Medulla oblongata (tissue), 1 donor: ENCODE measurements around the gene DGKD.
A peak's percentile ranks its signal among the peaks of the same experiment; 100 is the strongest.
"Not testable (repeated sequence)": the region's sequence is repeated elsewhere in the genome, so short reads cannot be mapped to it uniquely, and the experiment has no call there.

Experiments
- DNase-seq: peaks from one replicate; pipeline ENCODE4 v3.0.0-alpha.2; 2015; ENCODE audit errors: extremely low spot score

The DGKD gene

GRCh38 chr2:233353769-233354499, at the start of gene DGKD:
DGKD (plus strand) TSS chr2:233354494; CDS start chr2:233354519, 25 bp downstream.
- DNase-seq: peak; percentile 71

DNA sequence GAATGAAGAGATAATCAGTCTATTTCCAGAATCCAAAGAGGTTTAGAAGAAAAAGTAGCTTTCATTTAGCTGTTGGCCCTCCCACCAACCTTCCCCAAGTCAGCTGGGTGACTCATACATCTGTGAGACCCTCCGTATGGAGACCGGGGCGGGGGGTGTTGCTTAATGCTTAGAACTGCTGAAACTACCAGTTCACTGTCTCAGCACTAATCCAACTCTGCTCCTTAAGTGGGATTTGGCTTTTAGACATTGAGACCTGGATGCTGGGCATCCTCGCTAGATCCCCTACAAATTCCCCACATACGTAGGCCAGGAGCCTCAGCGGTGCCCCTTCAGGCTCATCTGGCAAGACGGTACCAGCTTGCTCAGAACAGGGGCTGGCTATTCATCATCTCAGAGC, 46.7 kb upstream of the DGKD start, which contains the start of gene SAG:
Gene SAG (plus strand): TSS at position 252 of the 400 bp plus-strand sequence. CDS start 1,374 bp downstream, outside the sequence.
- DNase-seq: no peak

DNA sequence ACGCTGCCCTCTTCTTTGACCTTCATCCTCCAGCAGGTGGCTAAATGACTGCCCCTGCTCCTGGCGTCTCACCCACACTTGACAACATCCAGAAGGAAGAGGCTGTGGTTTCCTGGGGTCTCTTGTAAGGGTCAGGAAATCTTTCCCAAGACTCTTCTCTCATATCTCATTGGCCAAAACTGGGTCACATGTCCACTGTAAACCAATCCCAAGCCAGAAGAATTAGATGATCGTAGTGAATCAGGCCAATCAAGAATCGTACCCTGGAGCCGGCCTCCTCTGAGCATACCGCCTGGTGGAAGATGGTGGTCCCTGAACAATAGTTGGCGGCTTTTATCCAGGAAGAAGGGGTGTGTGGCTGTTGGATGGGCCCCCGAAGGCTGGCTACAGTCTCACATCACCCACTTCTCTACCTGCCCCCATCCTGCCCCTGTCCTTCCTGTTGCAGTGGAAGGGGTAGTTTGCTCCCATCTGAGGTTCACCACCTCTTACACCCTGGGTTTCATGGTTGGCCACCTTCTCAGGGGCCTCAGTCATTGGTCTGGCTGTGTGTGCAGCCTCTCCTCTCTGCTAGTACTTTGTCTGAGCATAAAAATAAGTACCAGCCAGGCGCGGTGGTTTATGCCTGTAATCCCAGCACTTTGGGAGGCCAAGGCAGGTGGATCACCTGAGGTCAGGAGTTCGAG, 42.9 kb upstream of the DGKD start:
- no peak for DNase-seq

DNA sequence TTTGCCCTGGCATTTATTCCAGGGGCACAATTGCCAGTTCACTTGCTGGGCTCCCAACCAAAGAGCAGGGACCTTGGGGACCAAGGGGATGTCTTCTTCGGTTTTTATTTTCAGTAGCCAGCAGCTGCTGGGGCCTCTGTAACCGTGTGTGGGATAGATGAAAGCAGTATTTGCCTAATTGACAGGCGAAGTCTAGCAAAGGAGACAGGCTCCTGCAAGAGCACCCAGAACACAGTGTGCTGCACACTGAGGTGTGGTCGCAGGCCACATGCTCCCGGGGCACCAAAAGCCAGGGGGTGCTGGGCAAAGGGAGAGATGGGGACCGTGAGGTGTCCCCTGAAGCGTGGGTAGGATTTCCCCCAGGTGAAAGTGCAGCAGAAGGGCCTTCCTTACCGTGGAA, 41.4 kb upstream of the DGKD start:
- no peak for DNase-seq

GRCh38 chr2:233314180-233314925, 39.9 kb upstream of the DGKD start:
- no peak for DNase-seq

DNA sequence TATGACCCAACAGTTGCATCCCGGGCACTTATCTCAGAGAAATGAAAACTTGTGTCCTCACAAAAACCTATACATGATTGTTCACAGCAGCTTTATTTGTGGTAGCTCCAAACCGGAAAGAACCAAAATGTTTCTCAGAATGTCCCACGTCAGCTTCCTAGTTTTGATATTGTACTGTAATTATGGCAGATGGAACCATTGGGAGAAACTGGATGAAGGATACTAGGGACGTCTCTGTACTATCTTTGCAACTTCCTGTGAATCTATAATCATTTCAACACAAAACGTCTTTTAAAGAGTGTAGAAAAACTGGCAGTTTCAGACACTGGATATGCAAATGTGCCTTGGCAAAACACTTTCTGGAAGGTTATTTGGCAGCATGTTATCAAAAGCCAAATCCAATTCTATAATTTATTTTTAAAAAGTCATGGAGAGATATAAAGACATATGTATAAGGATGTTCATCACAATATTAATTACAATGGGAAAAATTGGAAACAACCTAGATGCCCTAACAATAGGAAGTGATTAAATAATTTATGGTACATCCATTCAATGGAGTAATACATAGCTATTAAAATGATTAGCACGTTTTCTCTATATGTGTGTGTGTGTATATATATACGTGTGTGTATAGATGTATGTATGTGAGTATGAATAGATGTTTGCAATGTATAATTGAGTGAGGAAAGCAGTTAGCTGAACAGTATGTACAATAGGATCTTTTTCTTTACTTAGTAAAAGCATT, 36.9 kb upstream of the DGKD start:
- no peak for DNase-seq

DNA sequence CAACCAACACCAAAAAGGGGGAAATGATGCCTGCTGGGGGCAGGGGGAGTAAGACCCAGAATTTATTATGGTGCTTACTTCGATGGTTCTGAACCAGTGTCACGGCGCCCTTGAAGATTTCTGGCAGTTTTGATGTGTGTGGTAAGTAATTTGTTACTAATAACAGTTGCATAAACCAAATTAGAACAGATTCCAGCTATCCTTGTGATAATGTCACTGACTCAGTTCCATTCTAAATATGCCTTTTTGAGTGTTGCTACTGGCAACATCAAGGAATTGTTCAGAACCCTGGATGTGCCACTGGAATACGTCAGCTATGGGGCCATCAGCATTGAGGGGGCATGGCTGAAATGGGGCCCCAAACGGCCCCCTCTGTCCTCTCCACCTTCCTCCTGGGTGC, 35.0 kb upstream of the DGKD start:
- no peak for DNase-seq

DNA sequence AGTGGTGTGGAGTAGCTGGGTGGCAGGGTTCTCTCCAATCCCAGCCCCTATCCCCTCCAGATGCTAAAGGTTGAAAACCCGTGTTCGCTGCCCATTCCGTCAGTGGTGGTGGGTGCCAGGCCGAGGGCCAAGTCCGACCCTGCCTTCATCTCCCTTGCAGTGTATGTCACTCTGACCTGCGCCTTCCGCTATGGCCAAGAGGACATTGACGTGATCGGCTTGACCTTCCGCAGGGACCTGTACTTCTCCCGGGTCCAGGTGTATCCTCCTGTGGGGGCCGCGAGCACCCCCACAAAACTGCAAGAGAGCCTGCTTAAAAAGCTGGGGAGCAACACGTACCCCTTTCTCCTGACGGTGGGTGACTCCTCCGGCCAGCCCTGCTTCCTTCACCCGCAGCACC, 33.8 kb upstream of the DGKD start:
- DNase-seq: no peak

GRCh38 chr2:233321166-233321565, 33.1 kb upstream of the DGKD start:
- DNase-seq: no peak

DNA sequence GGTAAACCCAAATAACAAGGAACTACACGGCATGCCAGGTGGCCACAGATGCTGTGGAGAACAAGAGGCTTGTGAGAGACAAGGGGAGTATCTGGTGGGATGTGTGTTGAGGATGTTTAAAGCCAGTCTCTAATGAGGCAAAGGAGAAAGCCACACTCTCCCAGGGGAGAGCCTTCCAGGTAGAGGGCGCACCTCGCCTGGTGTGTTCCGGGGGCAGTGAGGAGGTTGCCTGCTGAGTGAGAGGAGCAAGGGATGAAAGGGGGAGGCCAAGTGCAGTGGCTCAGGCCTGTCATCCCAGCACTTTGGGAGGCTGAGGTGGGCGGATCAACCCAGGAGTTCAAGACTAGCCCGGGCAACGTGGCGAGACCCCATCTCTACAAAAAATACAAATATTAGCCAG, 30.4 kb upstream of the DGKD start:
- DNase-seq: no peak

DNA sequence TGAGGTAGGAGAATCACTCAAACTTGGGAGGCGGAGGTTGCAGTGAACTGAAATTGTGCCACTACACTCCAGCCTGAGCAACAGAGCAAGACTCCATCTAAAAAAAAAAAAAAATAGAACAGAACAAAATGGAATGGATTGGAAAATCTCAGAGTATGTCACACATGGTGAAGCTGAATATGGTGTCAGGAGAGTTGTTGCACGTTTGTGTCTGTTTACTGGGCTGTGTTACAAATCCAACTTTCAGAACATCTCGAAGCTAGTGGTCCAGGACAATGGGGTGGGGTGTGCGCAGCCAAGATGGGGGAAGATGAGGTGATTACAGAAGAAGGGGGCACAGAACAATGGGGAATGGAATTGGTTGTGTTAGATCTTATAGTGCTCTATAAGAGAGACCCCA, 29.0 kb upstream of the DGKD start:
- DNase-seq: no peak

DNA sequence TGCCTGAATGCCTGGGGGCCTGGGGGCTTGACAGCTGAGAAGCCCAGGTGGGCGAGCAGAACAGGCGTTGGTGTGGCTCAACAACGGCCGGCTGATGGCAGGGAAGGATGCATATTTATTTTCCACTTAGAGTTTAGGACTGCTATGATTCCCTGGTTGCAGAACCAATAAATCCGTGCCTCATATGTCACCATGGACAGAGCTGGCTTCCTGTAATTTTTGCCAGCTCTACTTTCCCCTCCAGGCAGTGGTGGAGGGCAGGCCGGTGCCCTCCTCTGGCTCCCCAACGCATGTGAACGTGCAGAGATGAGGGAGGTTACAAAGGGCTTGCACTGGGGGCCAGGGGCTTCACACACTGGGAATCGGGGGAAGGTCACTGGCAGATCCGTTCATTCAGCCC, 28.5 kb upstream of the DGKD start:
- no peak for DNase-seq

GRCh38 chr2:233326500-233326899, 27.8 kb upstream of the DGKD start:
- no peak for DNase-seq

DNA sequence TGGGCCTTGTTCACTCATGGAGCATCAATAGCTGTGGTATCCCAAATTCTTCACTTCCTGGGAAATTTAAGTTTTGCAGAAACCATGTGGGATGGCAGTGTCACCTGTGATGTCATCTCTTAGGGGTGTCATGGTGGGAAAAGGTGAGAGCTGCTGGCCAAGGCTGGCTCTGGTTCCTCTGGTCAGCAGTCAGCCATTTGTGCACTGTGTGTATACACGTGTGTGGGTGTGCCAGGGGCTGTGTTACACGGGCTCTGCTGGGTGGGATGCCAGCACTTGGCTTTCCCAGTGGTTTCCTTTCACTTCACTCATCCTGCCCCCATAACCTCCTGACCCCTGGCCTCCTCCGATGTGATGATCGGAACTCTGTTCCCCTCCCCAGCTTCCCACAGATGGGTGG, 25.4 kb upstream of the DGKD start:
- no peak for DNase-seq

GRCh38 chr2:233329489-233330135, 24.7 kb upstream of the DGKD start:
- DNase-seq: no peak

- DNase-seq: peak; percentile 91
Measured at GRCh38 chr2:233331536-233331935, 22.8 kb upstream of the DGKD start.

GRCh38 chr2:233332125-233332524, 22.2 kb upstream of the DGKD start:
- no peak for DNase-seq

GRCh38 chr2:233334915-233335314, 19.4 kb upstream of the DGKD start:
- no peak for DNase-seq

DNA sequence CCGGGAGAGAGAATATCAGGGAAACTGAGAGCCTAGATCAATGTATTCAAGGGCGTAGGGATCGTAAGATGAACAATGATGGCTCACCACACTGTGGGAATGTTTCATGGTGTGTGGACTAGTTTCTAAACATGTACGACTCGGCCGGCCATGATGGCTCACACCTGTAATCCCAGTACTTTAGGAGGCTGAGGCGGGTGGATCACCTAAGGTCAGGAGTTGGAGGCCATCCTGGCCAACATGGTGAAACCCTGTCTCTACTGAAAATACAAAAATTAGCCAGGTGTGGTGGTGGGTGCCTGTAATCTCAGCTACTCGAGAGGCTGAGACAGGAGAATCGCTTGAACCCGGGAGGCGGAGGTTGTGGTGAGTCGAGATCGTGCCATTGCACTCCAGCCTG, 18.2 kb upstream of the DGKD start:
- not testable (repeated sequence) for DNase-seq

DNA sequence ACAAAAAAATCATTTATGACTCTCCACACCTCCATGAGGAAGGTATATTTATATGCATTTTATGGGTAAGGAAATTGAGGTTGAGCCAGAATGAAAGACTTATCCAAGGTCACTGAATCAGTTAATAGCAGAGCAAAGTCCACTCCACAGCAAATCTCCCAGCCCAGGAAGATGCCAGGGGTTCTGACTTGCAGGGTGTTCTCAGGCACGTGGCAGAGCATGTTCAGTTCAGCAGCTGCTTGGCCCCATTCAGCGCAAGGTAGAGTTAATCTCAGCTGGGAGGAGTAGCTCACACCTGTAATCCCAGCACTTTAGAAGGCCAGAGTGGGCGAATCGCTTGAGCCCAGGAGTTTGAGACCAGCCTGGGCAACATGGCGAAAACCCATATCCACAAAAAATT, 17.8 kb upstream of the DGKD start:
- no peak for DNase-seq

- no peak for DNase-seq
Measured at GRCh38 chr2:233338046-233338445, 16.2 kb upstream of the DGKD start.
